Measurements from ENCODE around the gene MYPOP. TPM values are rescaled to one million over a fixed set of nuclear protein-coding genes. Genes with fewer than 3 reads are reported as not detected.

MYPOP gene
- 8.5 and 10.2 TPM in 2 replicates for total RNA-seq (2014; rRNA removed; shearing (Covaris generic))

GRCh38 chr19:45901912-45902650 lies at the start of gene MYPOP:
Gene MYPOP, minus strand, starts transcription at chr19:45902613. Its CDS starts 840 bp downstream, at chr19:45901773.
- no peak for DNase-seq (ENCODE audit: low spot score)

GRCh38 chr19:45947926-45948325 lies 45.5 kb upstream of the MYPOP start:
- no peak for DNase-seq (ENCODE audit: low spot score)

- no peak for DNase-seq (ENCODE audit: low spot score)
Measured at GRCh38 chr19:45940515-45940805, 38.0 kb upstream of the MYPOP start.

GRCh38 chr19:45939792-45940514 lies 37.5 kb upstream of the MYPOP start:
- no peak for DNase-seq (ENCODE audit: low spot score)

GRCh38 chr19:45938733-45939319 lies 36.4 kb upstream of the MYPOP start:
- no peak for DNase-seq (ENCODE audit: low spot score)

GRCh38 chr19:45935267-45935666 lies 32.9 kb upstream of the MYPOP start:
- DNase-seq (ENCODE audit: low spot score) = no peak

GRCh38 chr19:45934551-45935230 lies 32.3 kb upstream of the MYPOP start:
- no peak for DNase-seq (ENCODE audit: low spot score)

- no peak for DNase-seq (ENCODE audit: low spot score)
Measured at GRCh38 chr19:45933759-45934158, 31.3 kb upstream of the MYPOP start.

- no peak for DNase-seq (ENCODE audit: low spot score)
Measured at GRCh38 chr19:45931055-45931454, 28.6 kb upstream of the MYPOP start.

GRCh38 chr19:45929247-45929646 lies 26.8 kb upstream of the MYPOP start:
- DNase-seq (ENCODE audit: low spot score) = no peak

- peak; percentile 99 for DNase-seq (ENCODE audit: low spot score)
Measured at GRCh38 chr19:45927565-45928261, 25.3 kb upstream of the MYPOP start.

GRCh38 chr19:45924891-45925447 lies 22.6 kb upstream of the MYPOP start:
- DNase-seq (ENCODE audit: low spot score) = no peak

GRCh38 chr19:45922281-45922680 lies 19.9 kb upstream of the MYPOP start:
- DNase-seq (ENCODE audit: low spot score) = peak; percentile 63

- DNase-seq (ENCODE audit: low spot score) = no peak
Measured at GRCh38 chr19:45920458-45920857, 18.0 kb upstream of the MYPOP start.

GRCh38 chr19:45919678-45920077 lies 17.3 kb upstream of the MYPOP start:
- DNase-seq (ENCODE audit: low spot score) = no peak

- no peak for DNase-seq (ENCODE audit: low spot score)
Measured at GRCh38 chr19:45918721-45919120, 16.3 kb upstream of the MYPOP start.

- DNase-seq (ENCODE audit: low spot score) = no peak
Measured at GRCh38 chr19:45917421-45918091, 15.1 kb upstream of the MYPOP start.

- peak; percentile 37 for DNase-seq (ENCODE audit: low spot score)
Measured at GRCh38 chr19:45913874-45914830, 11.7 kb upstream of the MYPOP start, which contains the start of gene NANOS2. Gene NANOS2, minus strand, starts transcription at chr19:45914778. Its CDS starts 85 bp downstream, at chr19:45914693.

GRCh38 chr19:45911291-45911690 lies 8.9 kb upstream of the MYPOP start:
- no peak for DNase-seq (ENCODE audit: low spot score)

All from HT-29 (cell line).